Measurements from ENCODE around the gene EGF. TPM values are rescaled to one million over a fixed set of nuclear protein-coding genes. Genes with fewer than 3 reads are reported as not detected.

Gene EGF
- total RNA-seq, 2 donors from 2014 or later, result 7.4 to 13.4 TPM

DNA sequence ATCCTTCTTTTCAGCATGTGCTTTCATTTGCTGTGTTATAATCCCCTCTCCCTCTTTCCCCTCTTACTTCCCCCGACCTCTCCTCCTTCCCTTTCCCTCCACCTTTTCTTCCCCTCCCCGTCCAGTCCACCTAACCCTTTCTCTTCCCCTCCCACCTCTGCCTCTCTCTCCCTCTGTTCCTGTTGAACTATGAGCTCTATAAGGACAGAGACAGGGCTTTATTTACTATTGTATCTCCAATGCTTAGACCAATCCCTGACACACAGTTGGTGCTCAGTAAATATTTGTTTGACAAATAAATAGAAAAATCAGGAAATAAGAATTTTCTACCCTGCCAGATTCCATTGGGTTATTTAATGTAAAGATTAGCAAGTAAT is 60.8 kb downstream of the EGF start:
- Histone ChIP-seq H3K27me3 (no peaks in the 10 kb centered on the region), H3K9me3 (no peaks in the 10 kb centered on the region), H3K36me3 (no peaks in the 10 kb centered on the region), H3K27ac (no peak overlapping the region), H3K4me3 (no peak overlapping the region), H3K4me1 (no peaks in the 10 kb centered on the region)
- no peak for DNase-seq (ENCODE audit: low spot score)
- TF ChIP-seq, protein P1, sequence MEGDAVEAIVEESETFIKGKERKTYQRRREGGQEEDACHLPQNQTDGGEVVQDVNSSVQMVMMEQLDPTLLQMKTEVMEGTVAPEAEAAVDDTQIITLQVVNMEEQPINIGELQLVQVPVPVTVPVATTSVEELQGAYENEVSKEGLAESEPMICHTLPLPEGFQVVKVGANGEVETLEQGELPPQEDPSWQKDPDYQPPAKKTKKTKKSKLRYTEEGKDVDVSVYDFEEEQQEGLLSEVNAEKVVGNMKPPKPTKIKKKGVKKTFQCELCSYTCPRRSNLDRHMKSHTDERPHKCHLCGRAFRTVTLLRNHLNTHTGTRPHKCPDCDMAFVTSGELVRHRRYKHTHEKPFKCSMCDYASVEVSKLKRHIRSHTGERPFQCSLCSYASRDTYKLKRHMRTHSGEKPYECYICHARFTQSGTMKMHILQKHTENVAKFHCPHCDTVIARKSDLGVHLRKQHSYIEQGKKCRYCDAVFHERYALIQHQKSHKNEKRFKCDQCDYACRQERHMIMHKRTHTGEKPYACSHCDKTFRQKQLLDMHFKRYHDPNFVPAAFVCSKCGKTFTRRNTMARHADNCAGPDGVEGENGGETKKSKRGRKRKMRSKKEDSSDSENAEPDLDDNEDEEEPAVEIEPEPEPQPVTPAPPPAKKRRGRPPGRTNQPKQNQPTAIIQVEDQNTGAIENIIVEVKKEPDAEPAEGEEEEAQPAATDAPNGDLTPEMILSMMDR (IDR thresholded peaks at IDR 0.05), result no peak

- DNase-seq (ENCODE audit: low spot score), result no peak
- no peaks in the 10 kb centered on the region for H3K4me1 ChIP-seq
- no peak overlapping the region for H3K27ac ChIP-seq
- H3K4me3 ChIP-seq, result no peak overlapping the region
- TF ChIP-seq, protein P1 (IDR thresholded peaks at IDR 0.05), result no peak
- no peaks in the 10 kb centered on the region for H3K9me3 ChIP-seq
- H3K36me3 ChIP-seq, result no peaks in the 10 kb centered on the region
- no peaks in the 10 kb centered on the region for H3K27me3 ChIP-seq
Observed at GRCh38 chr4:109976189-109976588, 63.5 kb downstream of the EGF start.

DNA sequence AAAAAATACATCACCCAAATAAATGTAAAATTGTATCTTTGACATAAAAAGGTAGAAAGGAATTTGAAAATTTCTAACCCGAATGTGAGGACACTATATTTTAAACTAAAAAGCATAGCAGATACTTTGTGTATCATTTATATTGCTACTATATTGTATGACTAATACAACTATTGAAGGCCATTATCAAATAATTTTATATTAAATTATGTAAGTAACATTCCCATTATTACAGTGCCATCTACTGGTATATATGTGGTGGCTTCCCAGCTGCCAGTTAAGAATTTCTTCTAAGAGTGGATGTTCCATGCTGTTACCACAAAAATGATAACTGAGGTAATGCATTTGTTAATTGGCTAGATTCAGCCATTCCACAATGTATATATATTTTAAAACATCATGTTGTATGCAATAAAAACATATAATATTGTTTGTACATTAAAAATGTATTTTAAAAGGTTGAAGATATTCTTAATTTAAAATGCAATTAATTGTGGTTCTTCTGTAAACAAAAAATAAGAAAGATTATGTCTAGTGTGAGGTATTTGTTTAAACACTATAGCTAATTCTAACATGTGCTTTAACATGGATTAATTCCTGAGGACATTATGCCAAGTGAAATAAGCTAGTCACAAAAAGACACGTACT is 65.3 kb downstream of the EGF start:
- Histone ChIP-seq H3K27ac (no peak overlapping the region), H3K9me3 (no peaks in the 10 kb centered on the region), H3K4me3 (no peak overlapping the region), H3K27me3 (no peaks in the 10 kb centered on the region), H3K36me3 (no peaks in the 10 kb centered on the region), H3K4me1 (no peaks in the 10 kb centered on the region)
- no peak for DNase-seq (ENCODE audit: low spot score)
- TF ChIP-seq, protein P1 (IDR thresholded peaks at IDR 0.05), result peak in 1 of 2 donors; percentile 68

- Histone ChIP-seq H3K4me3 (no peak overlapping the region), H3K4me1 (no peaks in the 10 kb centered on the region), H3K27me3 (no peaks in the 10 kb centered on the region), H3K27ac (no peak overlapping the region), H3K9me3 (no peaks in the 10 kb centered on the region), H3K36me3 (no peaks in the 10 kb centered on the region)
- DNase-seq (ENCODE audit: low spot score), result no peak
- TF ChIP-seq, protein P1 (IDR thresholded peaks at IDR 0.05), result no peak
Observed at GRCh38 chr4:109978704-109979454, 66.2 kb downstream of the EGF start.

- H3K27me3 ChIP-seq, result no peaks in the 10 kb centered on the region
- TF ChIP-seq, protein P1 (IDR thresholded peaks at IDR 0.05), result no peak
- H3K4me1 ChIP-seq, result no peaks in the 10 kb centered on the region
- no peaks in the 10 kb centered on the region for H3K36me3 ChIP-seq
- H3K27ac ChIP-seq, result no peak overlapping the region
- H3K4me3 ChIP-seq, result no peak overlapping the region
- H3K9me3 ChIP-seq, result no peaks in the 10 kb centered on the region
- no peak for DNase-seq (ENCODE audit: low spot score)
Observed at GRCh38 chr4:109979920-109980717, 67.4 kb downstream of the EGF start.

All from right atrium auricular region (tissue), 2 donors.